ENCODE data around the gene SH3BP1.

DNA sequence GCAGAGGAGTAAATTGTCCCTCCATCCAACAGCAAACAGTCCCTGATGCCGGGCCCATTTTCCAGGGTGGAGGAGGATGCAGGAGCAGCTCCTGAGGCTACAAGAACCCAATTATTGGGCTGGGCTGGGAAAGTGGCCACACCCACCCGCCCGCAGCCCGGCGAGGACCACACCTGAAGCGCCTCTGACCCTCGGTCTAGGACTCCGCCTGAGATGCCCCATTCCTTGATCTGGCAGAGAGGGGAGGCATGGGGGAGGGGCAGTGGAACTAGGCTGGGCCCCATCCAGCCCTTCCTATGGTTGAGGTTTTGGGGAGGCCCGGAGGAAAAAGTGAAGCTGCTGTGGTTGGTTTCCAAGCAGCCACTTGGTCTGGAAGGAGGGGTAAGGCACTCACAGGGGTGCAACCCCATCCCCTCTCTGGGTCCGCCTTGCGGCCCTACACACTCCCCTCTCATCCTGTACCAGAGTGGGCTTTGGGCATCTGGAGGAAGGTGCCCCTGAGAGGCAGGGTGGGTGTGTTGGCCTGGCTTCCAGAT, 33.5 kb downstream of the SH3BP1 start:
- TF ChIP-seq, protein P1, sequence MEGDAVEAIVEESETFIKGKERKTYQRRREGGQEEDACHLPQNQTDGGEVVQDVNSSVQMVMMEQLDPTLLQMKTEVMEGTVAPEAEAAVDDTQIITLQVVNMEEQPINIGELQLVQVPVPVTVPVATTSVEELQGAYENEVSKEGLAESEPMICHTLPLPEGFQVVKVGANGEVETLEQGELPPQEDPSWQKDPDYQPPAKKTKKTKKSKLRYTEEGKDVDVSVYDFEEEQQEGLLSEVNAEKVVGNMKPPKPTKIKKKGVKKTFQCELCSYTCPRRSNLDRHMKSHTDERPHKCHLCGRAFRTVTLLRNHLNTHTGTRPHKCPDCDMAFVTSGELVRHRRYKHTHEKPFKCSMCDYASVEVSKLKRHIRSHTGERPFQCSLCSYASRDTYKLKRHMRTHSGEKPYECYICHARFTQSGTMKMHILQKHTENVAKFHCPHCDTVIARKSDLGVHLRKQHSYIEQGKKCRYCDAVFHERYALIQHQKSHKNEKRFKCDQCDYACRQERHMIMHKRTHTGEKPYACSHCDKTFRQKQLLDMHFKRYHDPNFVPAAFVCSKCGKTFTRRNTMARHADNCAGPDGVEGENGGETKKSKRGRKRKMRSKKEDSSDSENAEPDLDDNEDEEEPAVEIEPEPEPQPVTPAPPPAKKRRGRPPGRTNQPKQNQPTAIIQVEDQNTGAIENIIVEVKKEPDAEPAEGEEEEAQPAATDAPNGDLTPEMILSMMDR (conservative IDR thresholded peaks at IDR 0.05; ENCODE audit: low read depth in 2 of 2): no peak
- TF ChIP-seq EZH2phosphoT487 (IDR thresholded peaks at IDR 0.05; ENCODE audit: unreplicated experiment) (no peak), CREB1 (CRISPR knock-in tag; IDR thresholded peaks at IDR 0.05; ENCODE audit: low read depth) (no peak), JUNB (IDR thresholded peaks at IDR 0.05; ENCODE audit: unreplicated experiment) (no peak), POLR2AphosphoS5 (IDR thresholded peaks at IDR 0.05; ENCODE audit: low read depth) (no peak), EZH2 (IDR thresholded peaks at IDR 0.05; ENCODE audit: low read depth, unreplicated experiment) (no peak), ZNF114 (CRISPR knock-in tag; IDR thresholded peaks at IDR 0.05) (no peak), ZNF331 (CRISPR knock-in tag; IDR thresholded peaks at IDR 0.05; ENCODE audit: low read depth) (no peak), NANOG (IDR thresholded peaks at IDR 0.05; ENCODE audit: borderline replicate concordance) (no peak), STAT1 (IDR thresholded peaks at IDR 0.05; ENCODE audit: unreplicated experiment) (no peak)
- TF ChIP-seq, protein P2, sequence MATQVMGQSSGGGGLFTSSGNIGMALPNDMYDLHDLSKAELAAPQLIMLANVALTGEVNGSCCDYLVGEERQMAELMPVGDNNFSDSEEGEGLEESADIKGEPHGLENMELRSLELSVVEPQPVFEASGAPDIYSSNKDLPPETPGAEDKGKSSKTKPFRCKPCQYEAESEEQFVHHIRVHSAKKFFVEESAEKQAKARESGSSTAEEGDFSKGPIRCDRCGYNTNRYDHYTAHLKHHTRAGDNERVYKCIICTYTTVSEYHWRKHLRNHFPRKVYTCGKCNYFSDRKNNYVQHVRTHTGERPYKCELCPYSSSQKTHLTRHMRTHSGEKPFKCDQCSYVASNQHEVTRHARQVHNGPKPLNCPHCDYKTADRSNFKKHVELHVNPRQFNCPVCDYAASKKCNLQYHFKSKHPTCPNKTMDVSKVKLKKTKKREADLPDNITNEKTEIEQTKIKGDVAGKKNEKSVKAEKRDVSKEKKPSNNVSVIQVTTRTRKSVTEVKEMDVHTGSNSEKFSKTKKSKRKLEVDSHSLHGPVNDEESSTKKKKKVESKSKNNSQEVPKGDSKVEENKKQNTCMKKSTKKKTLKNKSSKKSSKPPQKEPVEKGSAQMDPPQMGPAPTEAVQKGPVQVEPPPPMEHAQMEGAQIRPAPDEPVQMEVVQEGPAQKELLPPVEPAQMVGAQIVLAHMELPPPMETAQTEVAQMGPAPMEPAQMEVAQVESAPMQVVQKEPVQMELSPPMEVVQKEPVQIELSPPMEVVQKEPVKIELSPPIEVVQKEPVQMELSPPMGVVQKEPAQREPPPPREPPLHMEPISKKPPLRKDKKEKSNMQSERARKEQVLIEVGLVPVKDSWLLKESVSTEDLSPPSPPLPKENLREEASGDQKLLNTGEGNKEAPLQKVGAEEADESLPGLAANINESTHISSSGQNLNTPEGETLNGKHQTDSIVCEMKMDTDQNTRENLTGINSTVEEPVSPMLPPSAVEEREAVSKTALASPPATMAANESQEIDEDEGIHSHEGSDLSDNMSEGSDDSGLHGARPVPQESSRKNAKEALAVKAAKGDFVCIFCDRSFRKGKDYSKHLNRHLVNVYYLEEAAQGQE (IDR thresholded peaks at IDR 0.05; ENCODE audit: unreplicated experiment): no peak
- TF ChIP-seq, protein P3, sequence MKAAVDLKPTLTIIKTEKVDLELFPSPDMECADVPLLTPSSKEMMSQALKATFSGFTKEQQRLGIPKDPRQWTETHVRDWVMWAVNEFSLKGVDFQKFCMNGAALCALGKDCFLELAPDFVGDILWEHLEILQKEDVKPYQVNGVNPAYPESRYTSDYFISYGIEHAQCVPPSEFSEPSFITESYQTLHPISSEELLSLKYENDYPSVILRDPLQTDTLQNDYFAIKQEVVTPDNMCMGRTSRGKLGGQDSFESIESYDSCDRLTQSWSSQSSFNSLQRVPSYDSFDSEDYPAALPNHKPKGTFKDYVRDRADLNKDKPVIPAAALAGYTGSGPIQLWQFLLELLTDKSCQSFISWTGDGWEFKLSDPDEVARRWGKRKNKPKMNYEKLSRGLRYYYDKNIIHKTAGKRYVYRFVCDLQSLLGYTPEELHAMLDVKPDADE (IDR thresholded peaks at IDR 0.05): no peak

All from GM23338 (cell line).